BJ (cell line): ENCODE data around the gene HEMK1. TPM values are rescaled to one million over a fixed set of nuclear protein-coding genes. Genes with fewer than 3 reads are reported as not detected.
A peak's percentile ranks its signal among the peaks of the same experiment; 100 is the strongest.

Source experiments
- CTCF ChIA-PET: fragments of 350-600 bp; formaldehyde crosslinking; extraction: SDS; loops from one replicate; lab custom pipeline; 2021; ENCODE audit warnings: antibody characterized with exemption, inconsistent platforms; lab: Yijun Ruan, JAX
- POLR2A ChIA-PET: fragments of 300-600 bp; sonication (Branson Sonifier 250); formaldehyde crosslinking; extraction: SDS; loops from one replicate; lab custom pipeline; 2021; ENCODE audit warnings: antibody characterized with exemption; lab: Charles Lee
- DNase-seq: peaks from one replicate; pipeline ENCODE4 v3.0.0-alpha.2; 2011; ENCODE audit warnings: low read depth
- H3K27me3 ChIP-seq: 2 replicates; pipeline ENCODE4 v1.6.0; 2011; ENCODE audit warnings: low read length; ENCODE audit not compliant: control insufficient read depth, insufficient read depth
- H3K36me3 ChIP-seq: 2 replicates; pipeline ENCODE4 v1.5.1; 2011; ENCODE audit warnings: low read length; ENCODE audit not compliant: control insufficient read depth, insufficient read depth
- H3K4me3 ChIP-seq: 2 replicates; pipeline ENCODE4 v1.5.1; 2011; ENCODE audit warnings: low read depth, mild to moderate bottlenecking, control low read depth, low read length
- polyA plus RNA-seq: library from polyadenylated mRNA; depleted of rRNA; stranded (reverse); fragments of >200 nt; gene quantifications from 2 replicates; pipeline ENCODE4 v1.2.3, GENCODE V29; 2011
- TF ChIP-seq, protein P1 (sequence below): IDR thresholded peaks from 2 replicates; pipeline ENCODE4 v1.5.1; 2011; ENCODE audit warnings: low read depth, mild to moderate bottlenecking, control low read depth, inconsistent platforms, low read length, moderate library complexity; ENCODE audit not compliant: insufficient read depth

The HEMK1 gene
- polyA plus RNA-seq, 1 experiment, result 21.3 TPM

DNA sequence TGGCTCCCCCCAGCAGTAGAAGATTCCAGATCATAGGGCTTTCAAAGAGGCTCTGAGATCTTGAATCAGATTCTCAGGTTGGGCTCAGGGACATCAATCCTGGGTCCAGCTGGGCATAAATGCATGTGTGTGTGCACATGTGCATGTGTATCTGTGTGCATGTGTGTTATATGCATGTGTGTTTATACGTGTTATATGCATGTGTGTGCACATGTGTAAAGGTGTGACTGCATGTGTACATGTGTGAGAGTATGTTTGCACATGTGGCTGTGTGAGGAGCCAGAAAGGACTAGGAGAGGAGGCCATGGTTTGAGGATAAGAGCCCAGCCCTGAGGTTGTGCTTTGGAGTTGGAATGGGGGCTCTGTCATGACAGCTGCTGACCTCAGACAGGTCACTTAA is 45.9 kb downstream of the HEMK1 start:
- DNase-seq, result no peak
- TF ChIP-seq, protein P1, sequence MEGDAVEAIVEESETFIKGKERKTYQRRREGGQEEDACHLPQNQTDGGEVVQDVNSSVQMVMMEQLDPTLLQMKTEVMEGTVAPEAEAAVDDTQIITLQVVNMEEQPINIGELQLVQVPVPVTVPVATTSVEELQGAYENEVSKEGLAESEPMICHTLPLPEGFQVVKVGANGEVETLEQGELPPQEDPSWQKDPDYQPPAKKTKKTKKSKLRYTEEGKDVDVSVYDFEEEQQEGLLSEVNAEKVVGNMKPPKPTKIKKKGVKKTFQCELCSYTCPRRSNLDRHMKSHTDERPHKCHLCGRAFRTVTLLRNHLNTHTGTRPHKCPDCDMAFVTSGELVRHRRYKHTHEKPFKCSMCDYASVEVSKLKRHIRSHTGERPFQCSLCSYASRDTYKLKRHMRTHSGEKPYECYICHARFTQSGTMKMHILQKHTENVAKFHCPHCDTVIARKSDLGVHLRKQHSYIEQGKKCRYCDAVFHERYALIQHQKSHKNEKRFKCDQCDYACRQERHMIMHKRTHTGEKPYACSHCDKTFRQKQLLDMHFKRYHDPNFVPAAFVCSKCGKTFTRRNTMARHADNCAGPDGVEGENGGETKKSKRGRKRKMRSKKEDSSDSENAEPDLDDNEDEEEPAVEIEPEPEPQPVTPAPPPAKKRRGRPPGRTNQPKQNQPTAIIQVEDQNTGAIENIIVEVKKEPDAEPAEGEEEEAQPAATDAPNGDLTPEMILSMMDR, result no peak
- Histone ChIP-seq H3K36me3 (no peaks in the 10 kb centered on the region), H3K4me3 (no peak overlapping the region), H3K27me3 (no peaks in the 10 kb centered on the region)
- CTCF ChIA-PET, result interaction anchor here (0.6 to 15.0 kb wide), 28 partner anchors 13 to 1067 kb away, joined by 3 to 479 read pairs (median 10); partner anchors contain the start of genes C3orf18, HEMK1 and MANF
- POLR2A ChIA-PET, result no interaction called here

DNA sequence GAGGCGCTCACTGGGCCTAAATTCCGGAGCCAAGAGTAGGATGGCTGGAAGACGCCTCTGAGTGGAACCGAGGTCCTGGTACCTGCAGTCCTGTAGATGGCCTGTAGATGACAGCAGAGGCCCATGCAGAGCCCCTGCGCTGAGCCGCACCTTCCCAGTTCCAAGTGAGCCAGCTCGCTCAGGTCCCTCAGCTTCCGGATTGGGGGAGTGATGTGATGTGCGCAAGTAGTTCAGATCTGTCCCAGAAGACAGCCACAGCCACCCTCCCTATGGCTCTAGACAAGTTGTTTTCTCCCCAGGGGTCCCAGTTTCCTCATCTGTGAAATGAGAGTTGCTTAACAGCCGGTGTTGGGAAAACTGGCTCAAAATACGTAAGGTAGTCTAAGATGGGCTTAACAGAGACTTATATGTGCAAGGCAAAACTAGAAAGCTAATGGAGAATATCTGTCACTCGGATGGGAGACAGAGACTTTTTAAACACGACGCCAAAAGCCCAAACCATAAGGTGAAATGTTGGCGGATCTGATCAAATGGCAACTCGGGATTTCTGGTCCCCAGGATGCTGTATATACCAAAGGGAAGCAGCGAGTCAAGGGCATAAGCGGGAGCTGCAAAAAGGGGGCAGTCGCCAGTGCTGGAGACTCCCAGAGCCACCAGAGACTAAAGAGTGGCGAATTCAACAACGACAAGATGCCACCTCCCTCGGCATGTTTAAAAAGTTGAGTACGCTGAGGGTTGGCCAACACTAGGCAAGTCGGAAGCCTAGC is 46.9 kb downstream of the HEMK1 start:
- ChIA-PET CTCF (interaction anchor here (0.6 to 15.0 kb wide), 51 partner anchors 9 to 1054 kb away, joined by 3 to 479 read pairs (median 5); partner anchors contain the start of genes C3orf18, HEMK1 and MANF), POLR2A (no interaction called here)
- DNase-seq, result no peak
- TF ChIP-seq, protein P1, result peak; percentile 100
- Histone ChIP-seq H3K27me3 (no peaks in the 10 kb centered on the region), H3K4me3 (peak overlapping the region; percentile 58), H3K36me3 (no peaks in the 10 kb centered on the region)

DNA sequence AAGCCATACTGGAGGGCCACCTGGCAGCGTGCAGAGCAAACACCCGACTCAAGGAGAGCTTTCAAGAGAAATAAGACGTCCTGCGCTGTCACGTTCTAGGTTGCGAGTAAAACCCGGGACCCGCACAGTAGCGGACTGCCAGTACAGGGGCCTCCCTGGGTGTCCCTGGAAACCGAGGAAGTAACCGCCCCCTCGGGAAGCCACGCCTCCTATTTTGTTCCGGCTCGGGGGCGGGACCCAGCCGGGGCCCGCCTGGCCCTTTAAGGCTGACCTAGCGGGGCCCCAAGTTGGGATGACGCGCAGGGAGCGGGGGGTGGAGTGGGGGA is 47.4 kb downstream of the HEMK1 start:
- CTCF ChIA-PET, result interaction anchor here (0.7 to 15.0 kb wide), 32 partner anchors 8 to 1053 kb away, joined by 3 to 479 read pairs (median 6); partner anchors contain the start of genes C3orf18, HEMK1 and MANF
- Histone ChIP-seq H3K4me3 (peak overlapping the region; percentile 88), H3K27me3 (no peaks in the 10 kb centered on the region), H3K36me3 (no peaks in the 10 kb centered on the region)
- POLR2A ChIA-PET, result no interaction called here
- no peak for DNase-seq
- TF ChIP-seq, protein P1, result no peak

DNA sequence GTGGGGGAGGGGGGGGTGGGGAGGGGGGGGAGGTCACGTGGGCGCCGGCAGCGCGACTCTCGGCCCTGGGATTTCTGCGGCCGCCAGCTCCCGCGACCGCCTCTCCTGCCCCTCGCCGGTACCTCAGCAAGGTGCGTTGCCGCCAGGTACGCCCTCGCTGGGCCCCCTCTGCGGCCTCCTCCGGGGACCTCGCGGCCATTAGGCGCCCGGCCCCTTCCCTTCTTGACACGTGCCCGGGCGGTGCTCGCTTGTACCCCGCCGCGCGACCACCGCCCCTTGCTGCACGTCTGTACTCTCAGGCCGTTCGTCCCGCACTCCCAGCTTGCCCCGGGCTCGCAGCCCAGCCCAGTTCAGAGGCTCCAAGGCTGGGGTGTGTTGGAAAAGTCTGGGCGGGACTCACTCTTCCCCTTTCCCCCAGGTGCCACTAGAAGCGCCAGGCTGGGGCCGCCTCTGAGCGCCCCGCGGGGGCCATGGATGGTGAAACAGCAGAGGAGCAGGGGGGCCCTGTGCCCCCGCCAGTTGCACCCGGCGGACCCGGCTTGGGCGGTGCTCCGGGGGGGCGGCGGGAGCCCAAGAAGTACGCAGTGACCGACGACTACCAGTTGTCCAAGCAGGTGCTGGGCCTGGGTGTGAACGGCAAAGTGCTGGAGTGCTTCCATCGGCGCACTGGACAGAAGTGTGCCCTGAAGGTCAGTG is 47.9 kb downstream of the HEMK1 start, which contains the start of gene MAPKAPK3:
TSS of gene MAPKAPK3 (plus strand) at position 56 of the 696 bp plus-strand sequence. CDS start at position 471, 415 bp downstream.
- no peaks in the 10 kb centered on the region for H3K27me3 ChIP-seq
- TF ChIP-seq, protein P1, result no peak
- peak within 1 kb of the TSS; percentile 88 for H3K4me3 ChIP-seq
- no peaks in the 10 kb centered on the region for H3K36me3 ChIP-seq
- CTCF ChIA-PET, result interaction anchor here (0.7 to 15.0 kb wide), 24 partner anchors 8 to 1053 kb away, joined by 3 to 479 read pairs (median 10); partner anchors contain the start of genes C3orf18, HEMK1 and MANF
- DNase-seq, result no peak
- POLR2A ChIA-PET, result no interaction called here
